Measurements from ENCODE around the gene MAOB. TPM values are rescaled to one million over a fixed set of nuclear protein-coding genes. Genes with fewer than 3 reads are reported as not detected.

The MAOB gene
- total and polyA plus RNA-seq, 7 donors, result 5.2 to 65.4 (median 23.2) TPM

DNA sequence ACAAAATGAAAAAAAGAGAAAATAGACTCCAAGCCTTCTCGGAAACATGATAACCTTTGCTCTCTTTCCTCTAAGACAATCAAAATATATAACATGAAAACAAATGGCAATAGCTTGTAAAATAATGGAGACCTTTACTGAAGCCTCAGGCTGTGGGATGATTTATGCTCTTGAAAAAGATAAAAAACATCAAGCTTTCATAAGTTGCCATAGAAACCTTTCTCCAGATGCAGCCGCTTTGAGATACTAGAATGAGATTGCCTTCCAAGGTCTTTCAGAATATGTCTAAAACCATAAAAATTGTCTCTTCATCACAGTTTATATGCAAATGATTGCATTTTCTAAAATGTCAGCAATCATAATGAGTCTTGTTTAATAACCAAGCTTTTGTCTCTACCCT is 31.6 kb downstream of the MAOB start:
- intact Hi-C loops (cut with DNase I), result no loop called here
- WGBS, 2 donors, result 65 to 67% methylated on average over 2 of the region's 2 CpGs
- H3K9me3 ChIP-seq, result no peaks in the 10 kb centered on the region

DNA sequence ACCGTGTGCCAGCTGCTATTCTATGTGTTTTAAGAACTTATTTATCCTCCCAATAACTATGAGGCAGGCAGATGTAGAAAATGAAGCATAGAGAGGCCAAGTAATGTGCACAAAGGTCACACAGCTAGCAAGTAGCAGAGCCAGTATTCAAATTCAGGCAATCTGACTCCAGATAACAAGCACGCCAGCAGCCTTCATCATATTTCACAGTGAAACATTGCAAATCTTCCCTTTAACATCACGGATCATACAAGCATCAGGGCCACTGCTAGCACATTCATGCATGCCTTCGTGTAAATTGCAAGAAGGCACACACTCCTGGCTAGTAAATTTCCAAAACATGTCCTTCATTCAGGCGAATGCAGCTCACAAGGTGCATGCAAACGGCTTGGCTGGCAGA is 33.1 kb downstream of the MAOB start:
- no peaks in the 10 kb centered on the region for H3K27me3 ChIP-seq
- TF ChIP-seq CTCF (IDR thresholded peaks at IDR 0.05), result no peak
- TF ChIP-seq POLR2A (IDR thresholded peaks at IDR 0.05), result no peak
- no peak for TF ChIP-seq EP300 (IDR thresholded peaks at IDR 0.05)
- no peak for TF ChIP-seq POLR2AphosphoS5 (IDR thresholded peaks at IDR 0.05)
- no peak overlapping the region for H3K4me3 ChIP-seq
- H3K36me3 ChIP-seq, result no peaks in the 10 kb centered on the region
- peaks cover 0 to 7% (median 2%) of the 10 kb centered on the region in 4 donors for H3K4me1 ChIP-seq
- WGBS, 2 donors, result 64 to 83% methylated on average over 6 of the region's 6 CpGs
- intact Hi-C loops (cut with DNase I), result no loop called here
- no peak overlapping the region for H3K27ac ChIP-seq
- DNase-seq, result no peak
- no peaks in the 10 kb centered on the region for H3K9me3 ChIP-seq

More for the DNA sequence above, 31.6 kb downstream of the MAOB start:
- peaks cover 0 to 7% (median 2%) of the 10 kb centered on the region in 4 donors for H3K4me1 ChIP-seq
- no peak for DNase-seq
- TF ChIP-seq EP300 (IDR thresholded peaks at IDR 0.05), result no peak
- TF ChIP-seq POLR2AphosphoS5 (IDR thresholded peaks at IDR 0.05), result no peak
- no peak for TF ChIP-seq CTCF (IDR thresholded peaks at IDR 0.05)
- no peak for TF ChIP-seq POLR2A (IDR thresholded peaks at IDR 0.05)
- no peaks in the 10 kb centered on the region for H3K36me3 ChIP-seq
- H3K27me3 ChIP-seq, result no peaks in the 10 kb centered on the region
- H3K27ac ChIP-seq, result no peak overlapping the region
- no peak overlapping the region for H3K4me3 ChIP-seq

DNA sequence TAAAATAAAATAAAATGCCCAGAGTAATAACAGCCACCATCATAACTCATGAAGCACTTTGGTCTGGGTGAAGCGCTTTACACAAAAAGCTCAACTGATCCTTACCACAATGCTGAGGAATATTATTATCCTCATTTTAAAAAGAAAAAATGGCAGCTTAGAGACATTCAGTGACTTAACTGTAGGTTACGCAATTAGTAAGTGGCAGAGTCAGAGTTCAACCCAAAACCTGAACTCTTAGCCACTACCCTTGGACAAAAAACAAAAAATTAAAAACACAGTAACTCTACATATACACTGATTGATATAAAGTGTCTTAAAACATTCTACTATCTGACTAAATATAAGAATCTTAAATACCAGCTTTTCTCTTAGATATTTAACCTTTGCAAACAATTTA is 34.9 kb downstream of the MAOB start:
- no peaks in the 10 kb centered on the region for H3K36me3 ChIP-seq
- H3K27ac ChIP-seq, result no peak overlapping the region
- peaks cover 0 to 7% (median 2%) of the 10 kb centered on the region in 4 donors for H3K4me1 ChIP-seq
- intact Hi-C loops (cut with DNase I), result no loop called here
- no peak overlapping the region for H3K4me3 ChIP-seq
- no peaks in the 10 kb centered on the region for H3K27me3 ChIP-seq
- DNase-seq, result no peak
- TF ChIP-seq EP300 (IDR thresholded peaks at IDR 0.05), result no peak
- no peak for TF ChIP-seq POLR2AphosphoS5 (IDR thresholded peaks at IDR 0.05)
- WGBS, 2 donors, result 96 to 98% methylated on average over 2 of the region's 2 CpGs
- no peaks in the 10 kb centered on the region for H3K9me3 ChIP-seq

DNA sequence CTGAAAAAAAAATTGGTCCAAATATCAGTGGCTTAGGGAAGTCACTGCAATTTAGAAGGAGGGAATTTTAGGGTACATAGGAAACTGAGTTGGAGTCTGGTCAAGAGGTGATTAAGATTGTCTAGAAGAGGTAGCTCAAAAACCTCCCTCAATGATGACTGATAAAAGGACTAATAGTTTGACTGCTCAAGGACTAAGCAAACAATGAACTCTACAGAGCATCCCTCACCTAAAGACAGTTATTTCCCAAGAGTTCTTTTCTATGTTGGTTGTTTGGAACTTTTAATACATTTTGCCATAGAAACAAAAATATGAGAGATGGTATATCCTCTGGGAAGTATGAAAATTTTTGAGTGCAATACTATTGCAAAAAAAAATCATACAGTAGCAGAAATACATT is 35.7 kb downstream of the MAOB start:
- Histone ChIP-seq H3K27ac (no peak overlapping the region), H3K27me3 (no peaks in the 10 kb centered on the region), H3K9me3 (no peaks in the 10 kb centered on the region), H3K36me3 (no peaks in the 10 kb centered on the region), H3K4me3 (no peak overlapping the region), H3K4me1 (peaks cover 0 to 7% (median 2%) of the 10 kb centered on the region in 4 donors)
- no peak for TF ChIP-seq POLR2A (IDR thresholded peaks at IDR 0.05)
- TF ChIP-seq EP300 (IDR thresholded peaks at IDR 0.05), result no peak
- TF ChIP-seq POLR2AphosphoS5 (IDR thresholded peaks at IDR 0.05), result no peak
- no peak for TF ChIP-seq CTCF (IDR thresholded peaks at IDR 0.05)
- intact Hi-C loops (cut with DNase I), result no loop called here
- no peak for DNase-seq

DNA sequence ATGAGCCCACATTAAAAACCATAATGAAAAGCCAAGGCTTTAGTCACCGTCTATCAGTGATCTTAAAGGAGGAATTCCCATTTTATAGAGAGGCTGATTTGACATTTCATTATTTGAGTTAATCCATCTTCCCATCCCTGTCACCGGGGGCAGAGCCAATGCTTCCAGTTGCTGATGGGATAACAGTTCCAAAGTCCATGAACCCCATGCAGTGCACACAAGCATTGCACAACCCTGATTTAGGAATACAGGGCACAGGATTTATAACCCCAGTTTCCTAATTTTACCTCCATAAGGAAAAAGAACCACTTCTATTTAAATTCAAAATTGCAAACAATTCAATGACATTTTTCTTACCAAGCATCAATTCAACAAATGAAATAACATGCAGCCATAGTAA is 36.5 kb downstream of the MAOB start:
- WGBS, 2 donors, result 46 to 75% methylated on average over 2 of the region's 2 CpGs
- intact Hi-C loops (cut with DNase I), result no loop called here

More for the DNA sequence above, 36.5 kb downstream of the MAOB start:
- H3K4me1 ChIP-seq, result peaks cover 0 to 7% (median 2%) of the 10 kb centered on the region in 4 donors
- no peak overlapping the region for H3K27ac ChIP-seq
- no peaks in the 10 kb centered on the region for H3K36me3 ChIP-seq
- DNase-seq, result no peak
- H3K4me3 ChIP-seq, result no peak overlapping the region
- no peaks in the 10 kb centered on the region for H3K27me3 ChIP-seq
- H3K9me3 ChIP-seq, result no peaks in the 10 kb centered on the region
- TF ChIP-seq POLR2A (IDR thresholded peaks at IDR 0.05) (no peak), EP300 (IDR thresholded peaks at IDR 0.05) (no peak), POLR2AphosphoS5 (IDR thresholded peaks at IDR 0.05) (no peak), CTCF (IDR thresholded peaks at IDR 0.05) (no peak)
